Ectodermal cell (in vitro differentiated cells): Measurements from ENCODE around the gene BCO1.
"Not testable (repeated sequence)": the region's sequence is repeated elsewhere in the genome, so short reads cannot be mapped to it uniquely, and the experiment has no call there.

Experiments used
- H3K27ac ChIP-seq: 2 replicates; pipeline ENCODE4 v1.7.0; 2013; ENCODE audit warnings: mild to moderate bottlenecking, low read depth, low read length; ENCODE audit not compliant: insufficient read depth, poor library complexity, severe bottlenecking
- H3K27me3 ChIP-seq: 2 replicates; pipeline ENCODE4 v1.7.0; 2013; ENCODE audit warnings: mild to moderate bottlenecking, low read length; ENCODE audit not compliant: insufficient read depth, control insufficient read depth, poor library complexity, severe bottlenecking
- H3K36me3 ChIP-seq: one replicate; pipeline ENCODE4 v1.7.0; 2013; ENCODE audit warnings: low read length; ENCODE audit not compliant: control insufficient read depth, insufficient read depth
- H3K4me1 ChIP-seq: one replicate; pipeline ENCODE4 v1.7.0; 2013; ENCODE audit warnings: low read length; ENCODE audit not compliant: control insufficient read depth, insufficient read depth
- H3K4me3 ChIP-seq: 2 replicates; pipeline ENCODE4 v1.7.0; 2013; ENCODE audit warnings: low read depth, low read length, control low read depth; ENCODE audit not compliant: insufficient read depth
- H3K9me3 ChIP-seq: 2 replicates; pipeline ENCODE4 v1.7.0; 2013; ENCODE audit warnings: mild to moderate bottlenecking, low read length, moderate library complexity; ENCODE audit not compliant: control insufficient read depth
- WGBS, 2 experiments: methylation state at CpG; one replicate each; pipeline ENCODE4 v1.1.7; 2013; ENCODE audit warnings: missing lambda C conversion rate in 2 of 2; 5-methylcytosine and 5-hydroxymethylcytosine counted together

BCO1 gene

GRCh38 chr16:81212830-81213465 is 25.5 kb upstream of the BCO1 start:
- WGBS, 2 experiments, result 74 to 75% methylated on average over 11 of the region's 11 CpGs
- Histone ChIP-seq H3K36me3 (no peaks in the 10 kb centered on the region), H3K27me3 (no peaks in the 10 kb centered on the region), H3K4me3 (no peak overlapping the region), H3K9me3 (no peaks in the 10 kb centered on the region), H3K27ac (no peak overlapping the region), H3K4me1 (no peaks in the 10 kb centered on the region)

- no peak overlapping the region for H3K27ac ChIP-seq
- no peak overlapping the region for H3K4me3 ChIP-seq
- no peaks in the 10 kb centered on the region for H3K27me3 ChIP-seq
- 69 to 71% methylated on average over 15 of the region's 15 CpGs for WGBS, 2 experiments
- no peaks in the 10 kb centered on the region for H3K4me1 ChIP-seq
- H3K36me3 ChIP-seq, result no peaks in the 10 kb centered on the region
- H3K9me3 ChIP-seq, result no peaks in the 10 kb centered on the region
These were observed 23.7 kb upstream of the BCO1 start for GRCh38 chr16:81214745-81215166.

GRCh38 chr16:81216114-81216513 is 22.4 kb upstream of the BCO1 start:
- Histone ChIP-seq H3K9me3 (no peaks in the 10 kb centered on the region), H3K4me3 (no peak overlapping the region), H3K36me3 (no peaks in the 10 kb centered on the region), H3K27ac (no peak overlapping the region), H3K27me3 (no peaks in the 10 kb centered on the region), H3K4me1 (peaks cover 6% of the 10 kb centered on the region)
- WGBS, 2 experiments, result 96% methylated on average over 16 of the region's 16 CpGs

- Histone ChIP-seq H3K36me3 (no peaks in the 10 kb centered on the region), H3K27me3 (no peaks in the 10 kb centered on the region), H3K27ac (no peak overlapping the region), H3K9me3 (no peaks in the 10 kb centered on the region), H3K4me3 (no peak overlapping the region), H3K4me1 (peaks cover 6% of the 10 kb centered on the region)
- 91 to 96% methylated on average over 2 of the region's 2 CpGs for WGBS, 2 experiments
These were observed 21.8 kb upstream of the BCO1 start for GRCh38 chr16:81216706-81217105.

- no peaks in the 10 kb centered on the region for H3K27me3 ChIP-seq
- no peak overlapping the region for H3K4me3 ChIP-seq
- no peaks in the 10 kb centered on the region for H3K9me3 ChIP-seq
- H3K27ac ChIP-seq, result no peak overlapping the region
- no peaks in the 10 kb centered on the region for H3K36me3 ChIP-seq
- H3K4me1 ChIP-seq, result peaks cover 6% of the 10 kb centered on the region
- 89 to 94% methylated on average over 9 of the region's 9 CpGs for WGBS, 2 experiments
These were observed 19.3 kb upstream of the BCO1 start for GRCh38 chr16:81219151-81219550.

GRCh38 chr16:81220349-81220748 is 18.1 kb upstream of the BCO1 start:
- no peak overlapping the region for H3K4me3 ChIP-seq
- H3K27me3 ChIP-seq, result no peaks in the 10 kb centered on the region
- H3K36me3 ChIP-seq, result no peaks in the 10 kb centered on the region
- H3K9me3 ChIP-seq, result no peaks in the 10 kb centered on the region
- H3K4me1 ChIP-seq, result peaks cover 6% of the 10 kb centered on the region
- 66 to 69% methylated on average over 9 of the region's 9 CpGs for WGBS, 2 experiments
- H3K27ac ChIP-seq, result peak overlapping the region; percentile 22

- no peaks in the 10 kb centered on the region for H3K36me3 ChIP-seq
- H3K4me1 ChIP-seq, result peaks cover 6% of the 10 kb centered on the region
- no peak overlapping the region for H3K4me3 ChIP-seq
- no peaks in the 10 kb centered on the region for H3K27me3 ChIP-seq
- WGBS, 2 experiments, result 85 to 89% methylated on average over 6 of the region's 6 CpGs
- H3K9me3 ChIP-seq, result no peaks in the 10 kb centered on the region
- no peak overlapping the region for H3K27ac ChIP-seq
These were observed 16.8 kb upstream of the BCO1 start for GRCh38 chr16:81221731-81222130.

- H3K4me3 ChIP-seq, result no peak overlapping the region
- no peaks in the 10 kb centered on the region for H3K9me3 ChIP-seq
- 91 to 98% methylated on average over 1 of the region's 1 CpG for WGBS, 2 experiments
- H3K36me3 ChIP-seq, result no peaks in the 10 kb centered on the region
- H3K27ac ChIP-seq, result no peak overlapping the region
- no peaks in the 10 kb centered on the region for H3K27me3 ChIP-seq
- peaks cover 6% of the 10 kb centered on the region for H3K4me1 ChIP-seq
These were observed 13.7 kb upstream of the BCO1 start for GRCh38 chr16:81224824-81225223.

- WGBS, 2 experiments, result 91 to 93% methylated on average over 5 of the region's 5 CpGs
- H3K27ac ChIP-seq, H3K36me3 ChIP-seq, H3K4me1 ChIP-seq, H3K9me3 ChIP-seq, H3K27me3 ChIP-seq, H3K4me3 ChIP-seq: not testable (repeated sequence)
These were observed 12.8 kb upstream of the BCO1 start for GRCh38 chr16:81225697-81226096.

- Histone ChIP-seq H3K36me3 (no peaks in the 10 kb centered on the region), H3K27ac (no peak overlapping the region), H3K4me3 (no peak overlapping the region), H3K9me3 (no peaks in the 10 kb centered on the region), H3K4me1 (no peaks in the 10 kb centered on the region), H3K27me3 (no peaks in the 10 kb centered on the region)
- 80 to 83% methylated on average over 1 of the region's 2 CpGs for WGBS, 2 experiments
These were observed 10.7 kb upstream of the BCO1 start for GRCh38 chr16:81227785-81228184.

- Histone ChIP-seq H3K4me1 (no peaks in the 10 kb centered on the region), H3K4me3 (no peak overlapping the region), H3K27ac (no peak overlapping the region), H3K36me3 (no peaks in the 10 kb centered on the region), H3K27me3 (no peaks in the 10 kb centered on the region), H3K9me3 (no peaks in the 10 kb centered on the region)
- WGBS, 2 experiments, result 80 to 83% methylated on average over 7 of the region's 7 CpGs
These were observed 8.7 kb upstream of the BCO1 start for GRCh38 chr16:81229811-81230210.
